K562 (cell line): Measurements from ENCODE around the gene PRUNE1. TPM values are rescaled to one million over a fixed set of nuclear protein-coding genes. Genes with fewer than 3 reads are reported as not detected.
A peak's percentile ranks its signal among the peaks of the same experiment; 100 is the strongest.

Experiments
- ETV1 ChIP-seq: fragments of 450-650 bp; conservative IDR thresholded peaks from 2 replicates; pipeline ENCODE4 v1.6.1; 2016; ENCODE audit warnings: missing genetic modification characterization, control low read depth, low read depth, missing compliant biosample characterization
- HDAC2 ChIP-seq: fragments of 450-650 bp; IDR thresholded peaks from 2 replicates; pipeline ENCODE4 v1.6.1; 2016; ENCODE audit warnings: mild to moderate bottlenecking
- IRF2 ChIP-seq: sonication (generic); formaldehyde crosslinking; IDR thresholded peaks from 2 replicates; pipeline ENCODE4 v1.8.1; 2022; ENCODE audit warnings: mild to moderate bottlenecking, missing genetic modification reagents
- MAX ChIP-seq: sonication (generic); formaldehyde crosslinking; IDR thresholded peaks from 2 replicates; pipeline ENCODE4 v1.9.0; 2022; ENCODE audit warnings: mild to moderate bottlenecking, missing genetic modification reagents
- MEIS2 ChIP-seq: fragments of 450-650 bp; IDR thresholded peaks from 2 replicates; pipeline ENCODE4 v1.6.1; 2014; ENCODE audit warnings: mild to moderate bottlenecking; ENCODE audit not compliant: partially characterized antibody
- MXI1 ChIP-seq: IDR thresholded peaks from 2 replicates; pipeline ENCODE4 v1.6.1; 2011; ENCODE audit warnings: low read depth, mild to moderate bottlenecking, improper control_type of control experiment, low read length
- SRSF7 ChIP-seq: fragments of 200-400 bp; formaldehyde crosslinking; optimal IDR thresholded peaks from 2 replicates; pipeline ENCODE3; 2017; ENCODE audit warnings: mild to moderate bottlenecking, low read depth, low read length
- TCF7L2 ChIP-seq: fragments of 150-350 bp; IDR thresholded peaks from 2 replicates; pipeline ENCODE4 v1.6.1; 2016; ENCODE audit warnings: low read depth, mild to moderate bottlenecking, low read length, moderate library complexity
- TEAD1 ChIP-seq, 2 experiments: fragments of 450-650 bp in 1 of 2; sonication (generic) in 1 of 2; formaldehyde crosslinking; IDR thresholded peaks; 2 replicates each; pipeline versions ENCODE4 v1.4.0 to v1.8.0; 2020 to 2022; ENCODE audit warnings: mild to moderate bottlenecking in 2 of 2, missing genetic modification reagents in 1 of 2
- ZNF318 ChIP-seq, 2 experiments: fragments of 450-650 bp; IDR thresholded peaks; 2 replicates each; pipeline ENCODE4 v1.6.1; 2016; ENCODE audit warnings: mild to moderate bottlenecking in 2 of 2, borderline replicate concordance in 1 of 2, low read depth in 1 of 2, moderate library complexity in 1 of 2
- ZNF436 ChIP-seq: fragments of 250-450, 450-650 bp; sonication (Bioruptor Pico); formaldehyde crosslinking; IDR thresholded peaks from 2 replicates; pipeline ENCODE4 v1.7.0; 2020; ENCODE audit warnings: mild to moderate bottlenecking
- polyA plus RNA-seq, 8 experiments: library from polyadenylated mRNA; depleted of rRNA in 4 of 8; stranded (reverse) in 5 of 8; unstranded in 3 of 8; fragments of >200 nt; fragmentation: Nextera tagmentation in 2 of 8; fragmentation: Illumina TruSeq in 1 of 8; extraction: Ambion mirVana in 2 of 8; extraction: Trizol in 1 of 8; gene quantifications; 2 replicates each; pipeline versions ENCODE4 v1.2.1 to v1.2.3, GENCODE V29; 2011 to 2014; ENCODE audit warnings: inconsistent platforms in 1 of 8, missing spikeins in 1 of 8
- total RNA-seq, 7 experiments: library from RNA; depleted of rRNA in 6 of 7; stranded (reverse); fragments of >200 nt in 6 of 7; fragmentation: Illumina TruSeq in 2 of 7; extraction: Trizol in 2 of 7; gene quantifications; 2 replicates each; pipeline versions ENCODE4 v1.2.1 to v1.2.3, GENCODE V29; 2011 to 2021; ENCODE audit warnings: low replicate concordance in 1 of 7
- TF ChIP-seq, protein P1 (sequence below): fragments of 450-650 bp; IDR thresholded peaks from 2 replicates; pipeline ENCODE4 v1.6.1; 2017; ENCODE audit warnings: antibody characterized with exemption, mild to moderate bottlenecking

Gene PRUNE1
- total and polyA plus RNA-seq, 9 of the 15 experiments (the other 6 are each of a cell fraction or from before 2014, with no cell fraction given) = 16.7 to 48.3 (median 26.2) TPM

- TF ChIP-seq ZNF318 (IDR thresholded peaks at IDR 0.05; ENCODE audit: borderline replicate concordance in 1 of 2, low read depth in 1 of 2) = no peak
- no peak for TF ChIP-seq HDAC2
- TF ChIP-seq TEAD1 (CRISPR knock-in tag; IDR thresholded peaks at IDR 0.05) = peak; percentile 64 to 85; a peak in 3 of 4 replicates
- no peak for TF ChIP-seq MEIS2
- TF ChIP-seq ETV1 (tag) = peak; percentile 99
- TF ChIP-seq SRSF7 = no peak
- TF ChIP-seq ZNF436 (CRISPR knock-in tag) = peak; percentile 28; the same call in 1 of the 2 replicates
- TF ChIP-seq, protein P1, sequence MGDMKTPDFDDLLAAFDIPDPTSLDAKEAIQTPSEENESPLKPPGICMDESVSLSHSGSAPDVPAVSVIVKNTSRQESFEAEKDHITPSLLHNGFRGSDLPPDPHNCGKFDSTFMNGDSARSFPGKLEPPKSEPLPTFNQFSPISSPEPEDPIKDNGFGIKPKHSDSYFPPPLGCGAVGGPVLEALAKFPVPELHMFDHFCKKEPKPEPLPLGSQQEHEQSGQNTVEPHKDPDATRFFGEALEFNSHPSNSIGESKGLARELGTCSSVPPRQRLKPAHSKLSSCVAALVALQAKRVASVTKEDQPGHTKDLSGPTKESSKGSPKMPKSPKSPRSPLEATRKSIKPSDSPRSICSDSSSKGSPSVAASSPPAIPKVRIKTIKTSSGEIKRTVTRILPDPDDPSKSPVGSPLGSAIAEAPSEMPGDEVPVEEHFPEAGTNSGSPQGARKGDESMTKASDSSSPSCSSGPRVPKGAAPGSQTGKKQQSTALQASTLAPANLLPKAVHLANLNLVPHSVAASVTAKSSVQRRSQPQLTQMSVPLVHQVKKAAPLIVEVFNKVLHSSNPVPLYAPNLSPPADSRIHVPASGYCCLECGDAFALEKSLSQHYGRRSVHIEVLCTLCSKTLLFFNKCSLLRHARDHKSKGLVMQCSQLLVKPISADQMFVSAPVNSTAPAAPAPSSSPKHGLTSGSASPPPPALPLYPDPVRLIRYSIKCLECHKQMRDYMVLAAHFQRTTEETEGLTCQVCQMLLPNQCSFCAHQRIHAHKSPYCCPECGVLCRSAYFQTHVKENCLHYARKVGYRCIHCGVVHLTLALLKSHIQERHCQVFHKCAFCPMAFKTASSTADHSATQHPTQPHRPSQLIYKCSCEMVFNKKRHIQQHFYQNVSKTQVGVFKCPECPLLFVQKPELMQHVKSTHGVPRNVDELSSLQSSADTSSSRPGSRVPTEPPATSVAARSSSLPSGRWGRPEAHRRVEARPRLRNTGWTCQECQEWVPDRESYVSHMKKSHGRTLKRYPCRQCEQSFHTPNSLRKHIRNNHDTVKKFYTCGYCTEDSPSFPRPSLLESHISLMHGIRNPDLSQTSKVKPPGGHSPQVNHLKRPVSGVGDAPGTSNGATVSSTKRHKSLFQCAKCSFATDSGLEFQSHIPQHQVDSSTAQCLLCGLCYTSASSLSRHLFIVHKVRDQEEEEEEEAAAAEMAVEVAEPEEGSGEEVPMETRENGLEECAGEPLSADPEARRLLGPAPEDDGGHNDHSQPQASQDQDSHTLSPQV = no peak
- TF ChIP-seq TCF7L2 = no peak
- TF ChIP-seq MXI1 = peak; percentile 47
- peak; percentile 75 for TF ChIP-seq MAX (CRISPR knock-in tag)
- no peak for TF ChIP-seq IRF2 (CRISPR knock-in tag)
Observed at GRCh38 chr1:151059109-151060006, 51.1 kb downstream of the PRUNE1 start, which contains the start of gene CDC42SE1 (continued).
